VCaP (cell line): ENCODE measurements around the gene BRCA1.
"Not testable (repeated sequence)": the region's sequence is repeated elsewhere in the genome, so short reads cannot be mapped to it uniquely, and the experiment has no call there.

Experiments
- H3K27ac ChIP-seq: fragments of 450-650 bp; 2 replicates; pipeline ENCODE4 v1.5.1; 2017
- TF ChIP-seq, protein P1 (sequence below): fragments of 450-650 bp; conservative IDR thresholded peaks from 2 replicates; pipeline ENCODE4 v1.5.1; 2017; ENCODE audit warnings: mild to moderate bottlenecking, moderate library complexity

The BRCA1 gene

DNA sequence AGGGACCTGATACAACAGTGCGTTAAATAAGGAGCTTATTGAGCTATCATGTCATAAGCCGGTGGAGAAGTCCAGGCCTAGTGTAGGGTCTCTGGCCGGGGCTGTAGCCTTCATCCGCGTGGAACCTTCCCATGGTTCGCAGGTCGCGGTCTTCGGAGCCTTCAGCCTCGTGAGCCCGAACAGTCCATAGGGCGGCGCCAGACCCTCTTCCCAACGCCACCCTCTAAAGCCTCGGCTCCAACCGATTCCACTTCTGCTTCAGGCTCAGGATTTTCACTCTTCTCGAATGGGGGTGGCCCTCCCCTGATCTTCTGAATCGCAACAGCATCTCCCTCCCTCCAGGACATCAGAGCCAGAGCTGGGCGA is 10.3 kb upstream of the BRCA1 start:
- H3K27ac ChIP-seq: no peak overlapping the region
- TF ChIP-seq, protein P1, sequence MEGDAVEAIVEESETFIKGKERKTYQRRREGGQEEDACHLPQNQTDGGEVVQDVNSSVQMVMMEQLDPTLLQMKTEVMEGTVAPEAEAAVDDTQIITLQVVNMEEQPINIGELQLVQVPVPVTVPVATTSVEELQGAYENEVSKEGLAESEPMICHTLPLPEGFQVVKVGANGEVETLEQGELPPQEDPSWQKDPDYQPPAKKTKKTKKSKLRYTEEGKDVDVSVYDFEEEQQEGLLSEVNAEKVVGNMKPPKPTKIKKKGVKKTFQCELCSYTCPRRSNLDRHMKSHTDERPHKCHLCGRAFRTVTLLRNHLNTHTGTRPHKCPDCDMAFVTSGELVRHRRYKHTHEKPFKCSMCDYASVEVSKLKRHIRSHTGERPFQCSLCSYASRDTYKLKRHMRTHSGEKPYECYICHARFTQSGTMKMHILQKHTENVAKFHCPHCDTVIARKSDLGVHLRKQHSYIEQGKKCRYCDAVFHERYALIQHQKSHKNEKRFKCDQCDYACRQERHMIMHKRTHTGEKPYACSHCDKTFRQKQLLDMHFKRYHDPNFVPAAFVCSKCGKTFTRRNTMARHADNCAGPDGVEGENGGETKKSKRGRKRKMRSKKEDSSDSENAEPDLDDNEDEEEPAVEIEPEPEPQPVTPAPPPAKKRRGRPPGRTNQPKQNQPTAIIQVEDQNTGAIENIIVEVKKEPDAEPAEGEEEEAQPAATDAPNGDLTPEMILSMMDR: no peak

DNA sequence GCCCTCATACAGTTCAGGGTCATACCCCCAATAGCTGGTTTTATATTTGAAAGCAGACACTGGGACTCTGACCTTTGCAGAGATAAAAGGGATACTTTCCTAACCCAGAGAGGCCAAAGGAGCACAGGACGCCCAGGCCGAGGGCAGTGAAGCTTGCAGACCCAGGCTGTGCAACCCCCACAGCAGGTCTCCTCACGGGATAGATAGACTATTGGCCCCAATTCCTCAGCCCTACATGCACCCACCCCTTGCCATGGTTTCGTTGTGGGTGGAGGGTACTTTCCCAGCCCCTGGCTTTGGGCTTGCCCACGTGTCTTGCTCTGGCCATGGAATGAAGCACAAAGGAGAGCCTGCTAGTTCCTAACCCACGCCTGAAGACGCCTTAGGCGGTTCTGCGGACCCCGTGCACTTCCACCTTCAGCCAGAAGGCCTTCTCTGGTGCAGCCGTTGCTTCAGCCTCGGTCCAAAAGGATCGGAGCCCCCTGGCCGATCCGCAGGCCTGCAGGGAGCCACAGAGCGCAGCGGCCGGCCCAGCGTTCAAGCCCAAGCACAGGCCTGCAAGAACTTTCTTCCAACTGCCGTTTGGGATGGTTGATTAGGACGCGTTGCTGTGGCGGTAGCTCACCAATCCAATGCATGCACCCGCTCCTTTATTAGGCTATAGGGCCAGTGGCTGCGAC is 9.8 kb upstream of the BRCA1 start:
- H3K27ac ChIP-seq: no peak overlapping the region
- TF ChIP-seq, protein P1: no peak

DNA sequence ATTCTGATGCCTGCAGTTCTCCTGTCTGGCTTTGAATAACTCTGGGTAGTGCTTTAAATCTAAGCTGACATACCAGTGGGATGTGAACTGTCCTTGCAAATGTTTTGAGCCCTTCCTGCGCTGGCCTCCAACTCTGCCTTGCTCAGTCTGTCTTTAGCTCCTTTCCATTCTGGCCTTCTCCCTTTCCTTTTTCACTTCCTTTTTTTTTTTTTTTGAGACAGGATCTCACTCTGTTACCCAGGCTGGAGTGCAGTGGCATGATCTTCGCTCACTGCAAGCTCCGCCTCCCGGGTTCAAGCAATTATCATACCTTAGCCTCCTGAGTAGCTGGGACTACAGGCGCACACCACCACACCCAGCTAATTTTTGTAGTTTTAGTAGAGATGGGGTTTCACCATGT is 8.3 kb upstream of the BRCA1 start:
- H3K27ac ChIP-seq: not testable (repeated sequence)

DNA sequence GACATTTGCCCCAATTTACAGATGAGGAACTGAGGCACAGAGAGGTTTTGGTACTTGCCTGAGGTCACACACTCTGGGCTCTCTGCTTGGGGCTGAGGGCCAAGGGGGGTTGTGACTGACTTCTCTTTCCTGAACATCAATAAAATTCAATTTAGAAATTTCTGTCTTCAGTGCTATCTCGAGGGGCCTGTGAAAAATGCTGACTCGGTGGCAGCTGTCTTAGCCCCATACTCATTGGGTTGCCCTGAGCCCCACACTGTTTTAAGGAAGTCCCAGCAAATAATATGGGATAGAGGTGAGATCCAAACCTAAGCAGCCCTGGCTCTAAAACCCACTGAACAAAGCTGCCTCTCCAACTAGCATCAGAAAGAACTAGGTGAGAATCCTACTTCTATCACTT is 7.0 kb upstream of the BRCA1 start:
- no peak overlapping the region for H3K27ac ChIP-seq
- TF ChIP-seq, protein P1: no peak

DNA sequence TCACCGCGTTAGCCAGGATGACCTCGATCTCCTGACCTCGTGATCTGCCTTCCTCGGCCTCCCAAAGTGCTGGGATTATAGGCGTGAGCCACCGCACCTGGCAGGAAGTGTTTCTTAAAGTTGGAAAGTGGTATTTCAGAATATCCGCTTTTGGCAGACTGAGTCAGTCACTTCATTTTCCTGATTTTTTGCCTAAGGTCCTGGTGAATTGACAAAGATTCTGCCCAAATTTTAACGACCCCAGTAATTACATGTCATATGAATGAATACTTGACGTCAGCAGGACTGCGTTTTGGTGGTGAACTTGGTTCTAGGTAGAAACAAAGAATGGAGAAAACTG is 4.5 kb upstream of the BRCA1 start:
- H3K27ac ChIP-seq: no peak overlapping the region
- TF ChIP-seq, protein P1: no peak

DNA sequence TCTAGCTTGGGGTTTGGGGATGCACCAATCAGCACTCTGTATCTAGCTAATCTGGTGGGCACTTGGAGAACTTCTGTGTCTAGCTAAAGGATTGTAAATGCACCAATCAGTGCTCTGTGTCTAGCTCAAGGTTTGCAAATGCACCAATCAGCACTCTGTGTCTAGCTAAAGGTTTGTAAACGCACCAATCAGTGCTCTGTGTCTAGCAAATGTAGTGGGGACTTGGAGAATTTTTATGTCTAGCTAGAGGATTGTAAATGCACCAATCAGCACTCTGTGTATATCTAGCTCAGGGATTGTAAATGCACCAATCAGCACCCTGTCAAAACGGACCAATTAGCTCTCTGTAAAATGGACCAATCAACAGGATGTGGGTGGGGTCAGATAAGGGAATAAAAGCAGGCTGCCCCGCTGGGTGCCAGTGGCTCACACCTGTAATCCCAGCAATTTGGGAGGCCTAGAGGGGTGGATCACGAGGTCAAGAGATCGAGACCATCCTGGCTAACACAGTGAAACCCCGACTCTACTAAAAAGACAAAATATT is 2.2 kb upstream of the BRCA1 start:
- not testable (repeated sequence) for H3K27ac ChIP-seq

DNA sequence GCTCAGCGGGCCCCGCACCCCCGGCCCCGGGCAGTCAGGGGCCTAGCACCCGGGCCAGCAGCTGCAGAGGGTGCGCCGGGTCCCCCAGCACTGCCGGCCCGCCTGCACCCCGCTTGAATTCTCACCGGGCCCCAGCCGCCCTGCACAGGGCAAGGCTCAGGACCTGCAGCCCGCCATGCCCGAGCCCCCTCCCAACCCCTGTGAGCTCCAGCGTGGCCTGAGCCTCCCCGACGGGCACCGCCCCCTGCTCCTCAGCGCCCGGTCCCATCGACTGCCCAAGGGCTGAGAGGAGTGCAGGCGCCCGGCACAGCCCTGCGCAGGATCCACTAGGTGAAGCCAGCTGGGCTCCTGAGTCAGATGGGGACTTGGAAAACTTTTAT is 1.7 kb upstream of the BRCA1 start:
- TF ChIP-seq, protein P1: no peak
- H3K27ac ChIP-seq: no peak overlapping the region

DNA sequence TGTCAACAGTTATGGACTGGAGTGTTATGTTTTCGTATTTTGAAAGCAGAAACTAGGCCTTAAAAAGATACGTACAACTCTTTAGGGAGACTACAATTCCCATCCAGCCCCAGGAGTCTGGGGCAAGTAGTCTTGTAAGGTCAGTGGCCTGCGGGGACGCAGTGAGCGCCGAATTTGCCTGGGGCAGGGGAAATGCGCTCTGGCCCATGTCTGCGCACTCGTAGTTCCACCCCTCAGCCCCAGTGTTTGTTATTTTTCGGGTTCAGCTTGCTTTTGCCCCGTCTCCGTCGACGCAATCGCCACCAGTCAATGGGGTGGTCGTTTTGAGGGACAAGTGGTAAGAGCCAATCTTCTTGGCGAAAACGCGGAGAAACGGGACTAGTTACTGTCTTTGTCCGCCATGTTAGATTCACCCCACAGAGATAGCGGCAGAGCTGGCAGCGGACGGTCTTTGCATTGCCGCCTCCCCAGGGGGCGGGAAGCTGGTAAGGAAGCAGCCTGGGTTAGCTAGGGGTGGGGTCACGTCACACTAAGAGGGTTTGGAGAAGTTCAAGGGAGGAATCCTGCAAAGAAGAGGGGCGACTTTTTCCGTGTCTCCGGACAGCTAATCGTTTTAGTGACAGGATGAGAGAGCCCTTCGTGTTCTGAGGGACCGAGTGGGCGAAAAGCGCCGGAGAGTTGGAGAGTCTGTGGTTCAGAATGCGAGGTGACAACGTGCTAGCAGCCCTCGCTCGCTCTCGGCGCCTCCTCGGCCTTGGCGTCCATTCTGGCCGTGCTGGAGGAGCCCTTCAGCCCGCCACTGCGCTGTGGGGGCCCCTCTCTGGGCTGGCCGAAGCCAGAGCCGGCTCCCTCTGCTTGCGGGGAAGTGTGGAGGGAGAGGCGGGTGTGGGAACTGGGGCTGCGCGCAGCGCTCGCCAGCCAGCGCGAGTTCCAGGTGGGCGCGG is 1.1 kb upstream of the BRCA1 start:
- H3K27ac ChIP-seq: peak overlapping the region; percentile 68
- TF ChIP-seq, protein P1: no peak
